A673 (cell line): ENCODE data around the gene MAD2L2. TPM values are rescaled to one million over a fixed set of nuclear protein-coding genes. Genes with fewer than 3 reads are reported as not detected.

Experiments
- BruUV-seq: library from RNA; stranded (reverse); fragments of 400-500 nt; replicated peaks from 2 replicates; lab custom pipeline; 2021; lab: Mats Ljungman, UMichigan
- CTCF ChIA-PET: fragments of 300-600 bp; sonication (Branson Sonifier 250); formaldehyde crosslinking; loops from one replicate; lab custom pipeline; 2022; ENCODE audit warnings: antibody characterized with exemption; lab: Charles Lee
- POLR2A ChIA-PET: fragments of 300-600 bp; sonication (Branson Sonifier 250); formaldehyde crosslinking; loops from one replicate; lab custom pipeline; 2022; ENCODE audit warnings: antibody characterized with exemption; ENCODE audit not compliant: low non-redundant PET; lab: Charles Lee
- DNase-seq: peaks from one replicate; pipeline ENCODE4 v3.0.0-alpha.2; 2015; ENCODE audit warnings: low spot score
- H3K27ac ChIP-seq: fragments of 200-600 bp; sonication (generic); 2 replicates; pipeline ENCODE4 v1.5.1; 2016; ENCODE audit warnings: mixed run types, low read depth, mild to moderate bottlenecking, mixed read lengths, antibody characterized with exemption, low read length; ENCODE audit not compliant: poor library complexity, severe bottlenecking
- H3K27me3 ChIP-seq: fragments of 200-600 bp; sonication (generic); replicated peaks from 2 replicates; pipeline ENCODE4 v1.6.1; 2017; ENCODE audit warnings: mixed run types, low read depth, mild to moderate bottlenecking, mixed read lengths, antibody characterized with exemption, low read length; ENCODE audit not compliant: insufficient read depth, poor library complexity
- H3K36me3 ChIP-seq: fragments of 200-600 bp; sonication (generic); 2 replicates; pipeline ENCODE4 v1.6.1; 2016; ENCODE audit warnings: mixed run types, mild to moderate bottlenecking, mixed read lengths, antibody characterized with exemption, low read length; ENCODE audit not compliant: insufficient read depth, poor library complexity, severe bottlenecking
- H3K4me1 ChIP-seq: fragments of 200-600 bp; sonication (generic); 2 replicates; pipeline ENCODE4 v1.6.1; 2017; ENCODE audit warnings: mixed run types, mild to moderate bottlenecking, mixed read lengths, antibody characterized with exemption, low read length; ENCODE audit not compliant: insufficient read depth, poor library complexity, severe bottlenecking
- H3K4me3 ChIP-seq: fragments of 200-600 bp; sonication (generic); 2 replicates; pipeline ENCODE4 v1.5.1; 2016; ENCODE audit warnings: low read depth, mixed run types, mild to moderate bottlenecking, mixed read lengths, low read length; ENCODE audit not compliant: poor library complexity, severe bottlenecking
- H3K9me3 ChIP-seq: fragments of 200-600 bp; sonication (generic); 2 replicates; pipeline ENCODE4 v1.6.1; 2016; ENCODE audit warnings: mixed run types, low read depth, mild to moderate bottlenecking, mixed read lengths, antibody characterized with exemption, low read length; ENCODE audit not compliant: poor library complexity, severe bottlenecking
- CTCF ChIP-seq: fragments of 300-800, 200-600 bp; sonication (generic); conservative IDR thresholded peaks from 2 replicates; pipeline ENCODE4 v1.5.1; 2017; ENCODE audit warnings: low read depth, mild to moderate bottlenecking, antibody characterized with exemption, low read length, moderate library complexity, mixed read lengths
- EZH2 ChIP-seq: fragments of 200-600 bp; sonication (generic); IDR thresholded peaks from 2 replicates; pipeline ENCODE4 v1.6.1; 2017; ENCODE audit warnings: borderline replicate concordance, low read depth, mild to moderate bottlenecking, mixed read lengths, antibody characterized with exemption, low read length; ENCODE audit not compliant: poor library complexity, severe bottlenecking
- intact Hi-C: fragments of 100-400 bp; cut with micrococcal nuclease; formaldehyde crosslinking; loops from one replicate; pipeline ENCODE4 v1.10.0; 2022; ENCODE audit not compliant: unreplicated experiment
- total RNA-seq: library from RNA; stranded (reverse); gene quantifications from 2 replicates; pipeline ENCODE4 v1.2.3, GENCODE V29; 2021

Gene MAD2L2
- total RNA-seq, 1 experiment from 2014 or later, result 134 TPM

GRCh38 chr1:11676386-11677103 lies 4.4 kb downstream of the MAD2L2 start:
- intact Hi-C loops, result no loop called here
- Histone ChIP-seq H3K4me3 (no peak overlapping the region), H3K36me3 (peaks cover 41% of the 10 kb centered on the region), H3K27me3 (no peaks in the 10 kb centered on the region), H3K4me1 (peaks cover 3% of the 10 kb centered on the region), H3K9me3 (no peaks in the 10 kb centered on the region), H3K27ac (no peak overlapping the region)
- no peak for DNase-seq
- TF ChIP-seq CTCF (0 out of 2 replicates have a peak, but pooled peaks have one; percentile 33), EZH2 (no peak)
- CTCF ChIA-PET, result interaction anchor here (1.1 kb wide), 1 partner anchor 35 kb away, joined by 3 read pairs; no protein-coding TSS in a partner anchor
- no TSS peak for BruUV-seq
- POLR2A ChIA-PET, result interaction anchor here (0.6 kb wide), 1 partner anchor 437 kb away, joined by 5 read pairs; no protein-coding TSS in a partner anchor

DNA sequence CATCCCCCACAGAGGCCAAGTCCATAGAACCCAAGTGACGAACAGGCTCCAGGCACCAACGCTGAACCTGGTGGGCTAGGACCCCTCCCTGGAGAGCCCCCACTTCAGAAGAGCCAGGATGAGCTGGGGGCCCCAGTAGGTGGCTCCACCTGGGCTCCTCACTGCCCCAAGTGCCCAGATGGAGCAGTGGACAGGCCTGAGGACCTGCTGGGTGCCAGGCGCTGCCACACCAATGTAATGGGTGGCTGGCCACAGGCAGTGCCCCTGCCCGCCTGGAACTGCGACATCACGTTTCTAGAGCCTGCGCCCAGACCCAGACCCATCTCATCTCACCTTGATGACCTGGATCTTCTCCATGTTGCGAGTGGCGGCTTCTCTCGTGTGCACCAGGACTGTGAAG lies 5.6 kb downstream of the MAD2L2 start:
- Histone ChIP-seq H3K36me3 (peaks cover 43% of the 10 kb centered on the region), H3K27ac (no peak overlapping the region), H3K4me3 (no peak overlapping the region), H3K9me3 (no peaks in the 10 kb centered on the region), H3K4me1 (no peaks in the 10 kb centered on the region), H3K27me3 (no peaks in the 10 kb centered on the region)
- ChIA-PET POLR2A (interaction anchor here (0.6 kb wide), 1 partner anchor 11 kb away, joined by 4 read pairs; the partner anchor contains the start of gene FBXO6), CTCF (interaction anchor here (1.0 kb wide), 1 partner anchor 36 kb away, joined by 3 read pairs; no protein-coding TSS in a partner anchor)
- no TSS peak for BruUV-seq
- intact Hi-C loops, result no loop called here
- TF ChIP-seq CTCF, result no peak
- no peak for TF ChIP-seq EZH2
- no peak for DNase-seq

DNA sequence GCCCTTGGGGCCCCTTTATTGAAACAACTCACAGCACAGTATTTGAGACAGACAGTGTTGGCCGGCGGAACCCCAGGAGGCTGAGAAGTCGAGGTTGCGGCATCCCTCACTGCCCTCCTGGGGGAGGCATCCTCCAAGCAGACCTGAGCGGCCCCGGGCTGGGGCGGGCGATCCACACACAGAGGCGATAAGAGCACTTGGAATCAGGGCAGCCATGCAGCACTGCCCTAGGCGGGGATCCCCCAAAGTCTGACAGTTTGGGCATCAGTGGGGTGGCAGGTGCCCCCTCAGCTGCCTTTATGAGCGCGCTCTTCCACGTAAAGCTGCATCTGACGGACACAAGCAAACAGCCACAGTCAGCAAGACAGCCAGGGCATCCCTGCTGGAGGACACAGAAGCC lies 6.5 kb downstream of the MAD2L2 start:
- Histone ChIP-seq H3K4me3 (no peak overlapping the region), H3K27ac (no peak overlapping the region), H3K9me3 (no peaks in the 10 kb centered on the region), H3K36me3 (peaks cover 43% of the 10 kb centered on the region), H3K4me1 (no peaks in the 10 kb centered on the region), H3K27me3 (no peaks in the 10 kb centered on the region)
- DNase-seq, result no peak
- POLR2A ChIA-PET, result no interaction called here
- intact Hi-C loops, result no loop called here
- no TSS peak for BruUV-seq
- CTCF ChIA-PET, result no interaction called here
- TF ChIP-seq EZH2, result no peak
- no peak for TF ChIP-seq CTCF
